CD4-positive, alpha-beta T cell (primary cell): ENCODE results near the gene DAZL. TPM values are rescaled to one million over a fixed set of nuclear protein-coding genes. Genes with fewer than 3 reads are reported as not detected.

Experiments
- ATAC-seq: fragments of 200-7000 bp; cut with Tn5 transposase; one replicate; pipeline ENCODE4 v1.10.0; 2022; ENCODE audit warnings: mild to moderate bottlenecking; ENCODE audit not compliant: poor library complexity
- CTCF ChIA-PET: fragments of 350-600 bp; sonication (Branson Sonifier 250); formaldehyde crosslinking; loops from one replicate; lab custom pipeline; 2021; ENCODE audit warnings: antibody characterized with exemption, inconsistent platforms; lab: Charles Lee
- POLR2A ChIA-PET: fragments of 350-600 bp; sonication (Branson Sonifier 250); formaldehyde crosslinking; loops from one replicate; lab custom pipeline; 2021; ENCODE audit warnings: antibody characterized with exemption, inconsistent platforms; lab: Charles Lee
- DNase-seq, 14 experiments: peaks; one replicate each; pipeline ENCODE4 v3.0.0-alpha.2; 2013 to 2020; ENCODE audit warnings: mixed read lengths in 2 of 14
- H3K27ac ChIP-seq, 2 donors: one replicate each; pipeline versions ENCODE4 v1.5.1 to v1.7.0; 2013; ENCODE audit warnings: low read length in 2 of 2, low read depth in 1 of 2, mild to moderate bottlenecking in 1 of 2
- H3K27me3 ChIP-seq, 2 experiments: 1 replicate in 1 of 2; 2 replicates in 1 of 2; pipeline versions ENCODE4 v1.6.1 to v1.7.0; 2013; ENCODE audit warnings: low read length in 2 of 2, control low read depth in 1 of 2, mild to moderate bottlenecking in 1 of 2, moderate library complexity in 1 of 2; ENCODE audit not compliant: insufficient read depth in 2 of 2, control insufficient read depth in 1 of 2
- H3K36me3 ChIP-seq: one replicate; pipeline ENCODE4 v1.6.1; 2013; ENCODE audit warnings: low read length, control low read depth; ENCODE audit not compliant: insufficient read depth
- H3K4me1 ChIP-seq: one replicate; pipeline ENCODE4 v1.6.1; 2013; ENCODE audit warnings: low read length, control low read depth; ENCODE audit not compliant: insufficient read depth
- H3K4me3 ChIP-seq: one replicate; pipeline ENCODE4 v1.5.1; 2013; ENCODE audit warnings: mild to moderate bottlenecking, low read length, moderate library complexity
- H3K9me3 ChIP-seq, 2 experiments: 1 replicate in 1 of 2; 2 replicates in 1 of 2; pipeline versions ENCODE4 v1.6.1 to v1.7.0; 2013; ENCODE audit warnings: low read length in 2 of 2, mild to moderate bottlenecking in 2 of 2, control low read depth in 1 of 2, moderate library complexity in 1 of 2; ENCODE audit not compliant: control insufficient read depth in 1 of 2, insufficient read depth in 1 of 2
- H3K27ac Mint-ChIP-seq: one replicate; pipeline ENCODE4 v1.8.0; 2020; ENCODE audit warnings: mixed read lengths
- H3K27me3 Mint-ChIP-seq: one replicate; pipeline ENCODE4 v1.8.0; 2021; ENCODE audit warnings: mixed read lengths
- H3K36me3 Mint-ChIP-seq: one replicate; pipeline ENCODE4 v1.8.0; 2021; ENCODE audit warnings: low read depth, mixed read lengths
- H3K4me1 Mint-ChIP-seq: one replicate; pipeline ENCODE4 v1.8.0; 2021; ENCODE audit warnings: low read depth, mixed read lengths
- H3K4me3 Mint-ChIP-seq: one replicate; pipeline ENCODE4 v1.8.0; 2020; ENCODE audit warnings: mild to moderate bottlenecking, mixed read lengths
- H3K9me3 Mint-ChIP-seq: one replicate; pipeline ENCODE4 v1.8.0; 2020; ENCODE audit warnings: mixed read lengths
- CTCF ChIP-seq: fragments of 200-600 bp; IDR thresholded peaks from one replicate; pipeline ENCODE4 v1.8.0; 2022; ENCODE audit warnings: antibody characterized with exemption, mild to moderate bottlenecking
- intact Hi-C, 2 experiments: fragments of 100-400 bp; cut with DNase I in 1 of 2; cut with micrococcal nuclease in 1 of 2; formaldehyde crosslinking; loops; one replicate each; pipeline versions ENCODE4 v1.15.1 to v1.9.0; 2023 to 2025; cut with DNase I, micrococcal nuclease
- total RNA-seq, 174 experiments: library from RNA in 2 of 174; stranded (reverse) in 2 of 174; gene quantifications; one replicate each; pipeline ENCODE4 v1.2.3 and lab custom pipeline; 2021 to 2026

Gene DAZL
- total RNA-seq, 2 experiments from 2014 or later, result not detected

- ChIA-PET POLR2A (no interaction called here), CTCF (interaction anchor here (1.0 kb wide), 1 partner anchor 21 kb away, joined by 3 read pairs; no protein-coding TSS in a partner anchor)
- H3K4me1 ChIP-seq, result no peaks in the 10 kb centered on the region
- H3K9me3 ChIP-seq, result no peaks in the 10 kb centered on the region
- H3K27me3 ChIP-seq, result peaks cover 0 to 5% of the 10 kb centered on the region in 2 experiments
- no peak overlapping the region for H3K4me3 ChIP-seq
- no peaks in the 10 kb centered on the region for H3K9me3 Mint-ChIP-seq
- H3K27ac ChIP-seq, result no peak overlapping the region
- DNase-seq (no peak), ATAC-seq (no peak)
- no peak overlapping the region for H3K27ac Mint-ChIP-seq
- no peaks in the 10 kb centered on the region for H3K36me3 ChIP-seq
- H3K4me1 Mint-ChIP-seq, result no peaks in the 10 kb centered on the region
- no peak overlapping the region for H3K4me3 Mint-ChIP-seq
- intact Hi-C loops, result no loop called here
- H3K27me3 Mint-ChIP-seq, result peaks cover 12% of the 10 kb centered on the region
- H3K36me3 Mint-ChIP-seq, result no peaks in the 10 kb centered on the region
- TF ChIP-seq CTCF, result no peak
Measured at GRCh38 chr3:16536996-16537395, 68.2 kb downstream of the DAZL start.

Other genes with a start within 250 kb of the DAZL start
- 10 to 100 TPM; 55.7 to 56.4 TPM for gene RFTN1, start 91.7 kb downstream of the DAZL start, total RNA-seq